Myocyte (in vitro differentiated cells): ENCODE data around the gene ESPL1. TPM values are rescaled to one million over a fixed set of nuclear protein-coding genes. Genes with fewer than 3 reads are reported as not detected.
A peak's percentile ranks its signal among the peaks of the same experiment; 100 is the strongest.

Experiments used
- DNase-seq: peaks from one replicate; pipeline ENCODE4 v3.0.0-alpha.2; 2012; ENCODE audit warnings: low read depth
- polyA plus RNA-seq: library from polyadenylated mRNA; unstranded; fragments of >200 nt; gene quantifications from one replicate; pipeline ENCODE4 v1.2.1, GENCODE V29; 2012; ENCODE audit warnings: missing spikeins
- total RNA-seq: library from RNA; depleted of rRNA; stranded (reverse); fragments of >200 nt; gene quantifications from 2 replicates; pipeline ENCODE4 v1.2.3, GENCODE V29; 2014

ESPL1 gene
- total RNA-seq, result 0.36 and 0.53 TPM in 2 replicates
- polyA plus RNA-seq, result 0.42 TPM

DNA sequence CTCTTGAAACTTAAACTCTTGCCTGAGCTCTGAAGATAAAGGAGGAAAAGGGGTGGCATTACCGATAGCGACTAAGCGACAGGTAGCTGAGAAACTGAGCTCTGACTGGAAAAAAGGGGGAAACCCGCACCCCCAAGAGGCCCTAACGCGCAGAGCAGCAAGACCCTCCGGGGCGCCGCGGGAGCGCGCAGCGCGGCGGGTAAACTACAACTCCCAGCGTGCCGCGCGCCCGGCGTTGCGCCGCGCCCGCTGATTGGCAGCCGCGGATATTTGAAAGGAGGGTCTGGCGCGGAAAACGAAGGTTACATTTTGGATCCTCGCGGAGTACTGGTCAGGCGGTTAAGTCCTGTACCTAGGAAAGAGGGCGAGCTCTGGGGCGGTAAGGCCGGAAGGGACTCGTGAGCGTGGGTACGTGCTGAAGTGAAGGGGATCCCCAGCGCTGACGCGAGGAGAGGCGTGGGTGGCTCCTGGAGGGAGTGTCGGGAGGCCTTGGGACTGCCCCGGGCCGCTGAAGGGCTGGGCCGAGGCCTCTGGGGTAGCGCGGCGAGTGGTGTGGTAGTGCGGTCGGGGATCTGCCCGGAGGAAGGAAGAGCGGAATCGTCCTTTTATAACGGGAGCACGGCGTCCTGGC, at the start of gene ESPL1:
Gene ESPL1 (plus strand): TSS at position 301 of the 631 bp plus-strand sequence. CDS start 468 bp downstream, outside the sequence.
- DNase-seq, result peak; percentile 68

GRCh38 chr12:53218551-53219291, 49.4 kb upstream of the ESPL1 start:
- DNase-seq, result no peak

GRCh38 chr12:53219292-53219955, 48.7 kb upstream of the ESPL1 start:
- peak; percentile 75 for DNase-seq

DNA sequence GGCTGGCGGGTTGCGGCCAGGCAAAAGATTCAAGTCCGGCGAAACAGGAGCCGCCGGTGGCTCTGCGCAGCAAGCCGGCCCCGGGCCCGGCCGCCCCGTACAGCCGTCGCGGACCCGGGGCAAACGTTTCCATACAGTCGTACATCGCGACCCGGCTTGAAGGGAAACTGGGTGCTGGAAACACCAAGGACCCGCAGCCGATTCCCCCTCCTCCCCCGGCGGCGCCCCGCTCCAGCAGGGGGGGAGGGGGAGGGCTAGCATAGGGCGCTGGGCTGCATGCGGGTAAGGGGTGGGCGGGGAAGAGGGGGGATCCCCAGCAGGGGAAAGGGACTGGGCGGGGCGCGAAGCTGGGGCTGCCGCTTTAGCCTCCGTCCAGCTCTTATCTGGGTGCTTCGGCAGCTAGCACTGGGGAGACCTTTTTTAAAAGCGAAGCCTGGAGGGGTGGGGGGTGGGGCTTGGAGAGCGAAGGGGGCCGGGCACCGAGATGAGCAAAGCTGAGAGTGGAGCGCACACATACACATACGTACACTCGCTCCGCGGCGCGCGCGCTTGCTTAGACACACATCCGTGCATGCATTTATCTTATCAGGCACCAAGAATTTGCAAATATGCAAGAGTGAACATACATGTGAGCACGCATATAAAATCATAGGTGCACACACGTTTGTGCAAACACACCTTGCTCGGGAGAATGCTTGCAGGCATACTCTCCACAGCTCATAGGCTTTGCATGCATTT, 48.0 kb upstream of the ESPL1 start:
- peak; percentile 50 for DNase-seq

GRCh38 chr12:53220694-53221202, 47.4 kb upstream of the ESPL1 start:
- peak; percentile 88 for DNase-seq

- peak; percentile 78 for DNase-seq
Measured at GRCh38 chr12:53221203-53222080, 46.7 kb upstream of the ESPL1 start.

GRCh38 chr12:53222170-53222721, 45.9 kb upstream of the ESPL1 start:
- peak; percentile 9 for DNase-seq

DNA sequence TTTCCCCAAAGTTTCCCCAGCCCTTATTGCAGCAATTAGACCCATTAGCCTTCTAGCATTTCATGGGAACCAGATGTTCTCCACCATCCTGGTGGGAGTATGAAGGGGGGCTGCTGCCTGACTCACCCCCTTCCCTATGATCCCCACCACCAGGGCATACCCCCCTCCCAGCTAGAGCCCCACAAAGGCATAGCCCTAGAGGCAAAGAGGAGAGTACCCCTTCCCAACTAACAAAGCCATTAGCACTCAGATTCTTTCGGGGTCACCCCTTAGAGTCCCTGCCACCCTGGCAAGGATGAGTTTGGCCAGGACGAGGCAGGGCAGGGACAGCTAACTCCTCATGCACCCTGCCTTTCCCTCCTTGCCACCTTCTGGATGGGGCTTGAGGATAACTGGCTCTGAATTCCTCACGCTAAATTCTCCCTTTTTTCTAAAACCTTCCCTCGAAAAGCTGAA, 45.3 kb upstream of the ESPL1 start:
- no peak for DNase-seq

DNA sequence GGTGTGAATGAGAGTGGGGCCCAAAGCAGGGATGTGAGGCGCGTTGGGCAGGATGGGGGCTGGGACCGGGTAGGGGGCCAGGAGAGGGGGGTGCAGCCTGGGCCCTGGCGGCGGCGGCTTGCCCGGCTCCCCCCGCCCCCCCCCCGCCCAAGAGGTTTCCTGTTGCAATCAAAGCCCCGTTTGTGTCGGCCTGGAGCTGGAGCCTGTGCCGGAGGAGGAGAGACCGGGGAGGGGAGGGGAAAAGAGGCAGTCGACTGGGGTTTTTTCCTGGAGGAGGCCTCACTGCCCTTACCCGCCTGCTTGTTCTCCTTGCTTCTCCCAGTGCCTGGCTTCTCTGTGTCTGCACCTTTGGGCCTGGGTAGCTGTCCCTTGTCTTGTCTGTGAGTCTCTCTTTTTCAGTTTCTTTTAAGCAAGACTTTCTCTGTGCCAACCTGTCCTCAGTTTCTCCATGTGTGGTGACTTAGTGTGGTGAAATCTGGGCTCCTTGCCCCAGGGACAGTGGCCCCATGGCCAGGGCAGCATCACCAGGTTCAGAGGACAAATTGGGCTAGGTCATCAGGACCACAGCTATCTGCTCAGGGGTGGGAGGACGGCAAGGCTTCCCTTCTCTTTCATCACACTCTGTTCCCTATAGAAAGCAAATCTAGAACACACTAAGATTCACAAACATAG, 44.6 kb upstream of the ESPL1 start:
- no peak for DNase-seq

GRCh38 chr12:53224061-53224896, 43.8 kb upstream of the ESPL1 start:
- no peak for DNase-seq

DNA sequence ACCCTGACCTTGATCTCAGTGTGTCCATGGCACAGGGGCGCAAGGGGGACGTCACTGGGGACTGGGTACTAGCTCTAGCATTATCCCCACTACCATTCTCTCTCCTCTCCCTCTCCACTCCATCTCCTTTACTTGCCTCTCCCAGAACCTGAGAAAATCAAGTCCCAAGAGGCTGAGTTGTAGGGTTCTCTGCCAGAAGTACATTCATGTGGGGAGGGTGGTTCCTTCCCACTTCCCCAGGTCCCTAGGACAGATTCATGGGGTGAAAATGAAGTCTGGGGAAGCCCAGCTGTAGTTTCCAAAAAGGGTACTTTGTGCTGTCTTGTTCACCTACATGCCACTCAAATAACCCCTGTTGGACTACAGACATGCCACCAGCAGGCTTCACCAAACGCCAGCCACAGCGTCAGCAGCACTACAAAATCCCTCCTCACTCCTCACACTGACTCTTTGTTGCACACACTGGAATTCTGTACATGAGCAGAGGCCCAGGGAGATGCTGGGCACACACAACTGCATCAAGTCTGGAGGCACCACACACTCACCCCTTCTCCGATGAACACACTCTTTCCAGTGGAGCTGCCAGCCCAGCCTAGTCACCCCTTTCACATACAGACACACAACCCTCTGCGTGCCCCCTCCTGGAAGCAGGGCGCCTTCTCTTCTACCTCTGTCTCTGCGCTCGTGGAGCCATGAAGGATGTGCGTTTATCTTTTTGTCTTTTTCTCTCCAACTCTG, 43.0 kb upstream of the ESPL1 start:
- DNase-seq, result no peak

GRCh38 chr12:53225635-53226424, 42.3 kb upstream of the ESPL1 start:
- no peak for DNase-seq

- DNase-seq, result no peak
Measured at GRCh38 chr12:53226815-53227214, 41.3 kb upstream of the ESPL1 start.

- no peak for DNase-seq
Measured at GRCh38 chr12:53227341-53227740, 40.8 kb upstream of the ESPL1 start.

GRCh38 chr12:53227836-53228235, 40.3 kb upstream of the ESPL1 start:
- DNase-seq, result no peak

GRCh38 chr12:53229454-53229853, 38.6 kb upstream of the ESPL1 start:
- DNase-seq, result no peak
